ENCODE data around the gene GPATCH2.

Gene GPATCH2

GRCh38 chr1:217462159-217462558 is 168.7 kb downstream of the GPATCH2 start:
- Histone ChIP-seq H3K27ac (no peak overlapping the region), H3K4me3 (no peak overlapping the region)

GRCh38 chr1:217457016-217457415 is 173.9 kb downstream of the GPATCH2 start:
- Histone ChIP-seq H3K27ac (no peak overlapping the region), H3K4me3 (no peak overlapping the region)

GRCh38 chr1:217456261-217456660 is 174.6 kb downstream of the GPATCH2 start:
- Histone ChIP-seq H3K27ac (no peak overlapping the region), H3K4me3 (no peak overlapping the region)

GRCh38 chr1:217453816-217454215 is 177.1 kb downstream of the GPATCH2 start:
- no peak overlapping the region for H3K4me3 ChIP-seq
- no peak overlapping the region for H3K27ac ChIP-seq

GRCh38 chr1:217449370-217449769 is 181.5 kb downstream of the GPATCH2 start:
- H3K27ac ChIP-seq = no peak overlapping the region
- no peak overlapping the region for H3K4me3 ChIP-seq

GRCh38 chr1:217443845-217444244 is 187.0 kb downstream of the GPATCH2 start:
- no peak overlapping the region for H3K4me3 ChIP-seq
- H3K27ac ChIP-seq = no peak overlapping the region

GRCh38 chr1:217437376-217437775 is 193.5 kb downstream of the GPATCH2 start:
- Histone ChIP-seq H3K4me3 (peak overlapping the region in 1 of 7 experiments; percentile 10), H3K27ac (no peak overlapping the region)

GRCh38 chr1:217435204-217435603 is 195.7 kb downstream of the GPATCH2 start:
- Histone ChIP-seq H3K4me3 (no peak overlapping the region), H3K27ac (no peak overlapping the region)

GRCh38 chr1:217433664-217434063 is 197.2 kb downstream of the GPATCH2 start:
- H3K27ac ChIP-seq = no peak overlapping the region
- no peak overlapping the region for H3K4me3 ChIP-seq

- no peak overlapping the region for H3K4me3 ChIP-seq
- no peak overlapping the region for H3K27ac ChIP-seq
Measured at GRCh38 chr1:217432339-217432738, 198.6 kb downstream of the GPATCH2 start.

- Histone ChIP-seq H3K27ac (no peak overlapping the region), H3K4me3 (no peak overlapping the region)
Measured at GRCh38 chr1:217431395-217431794, 199.5 kb downstream of the GPATCH2 start.

GRCh38 chr1:217425422-217425821 is 205.5 kb downstream of the GPATCH2 start:
- H3K27ac ChIP-seq = no peak overlapping the region
- H3K4me3 ChIP-seq = no peak overlapping the region

GRCh38 chr1:217419194-217419551 is 211.7 kb downstream of the GPATCH2 start:
- Histone ChIP-seq H3K4me3 (no peak overlapping the region), H3K27ac (no peak overlapping the region)

GRCh38 chr1:217418269-217419193 is 212.4 kb downstream of the GPATCH2 start:
- H3K27ac ChIP-seq = no peak overlapping the region
- H3K4me3 ChIP-seq = no peak overlapping the region

- Histone ChIP-seq H3K4me3 (no peak overlapping the region), H3K27ac (no peak overlapping the region)
Measured at GRCh38 chr1:217417363-217417762, 213.5 kb downstream of the GPATCH2 start.

GRCh38 chr1:217407534-217408001 is 223.3 kb downstream of the GPATCH2 start:
- Histone ChIP-seq H3K27ac (no peak overlapping the region), H3K4me3 (no peak overlapping the region)

GRCh38 chr1:217403026-217403720 is 227.7 kb downstream of the GPATCH2 start:
- H3K27ac ChIP-seq = no peak overlapping the region
- H3K4me3 ChIP-seq = no peak overlapping the region

GRCh38 chr1:217402301-217402700 is 228.6 kb downstream of the GPATCH2 start:
- H3K27ac ChIP-seq = no peak overlapping the region

GRCh38 chr1:217393896-217394295 is 237.0 kb downstream of the GPATCH2 start:
- H3K4me3 ChIP-seq = no peak overlapping the region
- H3K27ac ChIP-seq = no peak overlapping the region

More at GRCh38 chr1:217402301-217402700, 228.6 kb downstream of the GPATCH2 start:
- H3K4me3 ChIP-seq = no peak overlapping the region

GRCh38 chr1:217392441-217392840 is 238.4 kb downstream of the GPATCH2 start:
- Histone ChIP-seq H3K4me3 (no peak overlapping the region), H3K27ac (no peak overlapping the region)

- Histone ChIP-seq H3K4me3 (no peak overlapping the region), H3K27ac (no peak overlapping the region)
Measured at GRCh38 chr1:217389895-217390294, 241.0 kb downstream of the GPATCH2 start.

Measured in skin epidermis (tissue), 12 donors.